OCI-LY1 (cell line): ENCODE data around the gene SNX7.

ENCODE experiments used
- EZH2 ChIP-seq: fragments of 200-600 bp; sonication (generic), shearing (Covaris generic); IDR thresholded peaks from 2 replicates; pipeline ENCODE4 v1.8.0; 2017; ENCODE audit warnings: borderline replicate concordance, mixed run types, mild to moderate bottlenecking, antibody characterized with exemption, low read length, moderate library complexity, mixed read lengths
- TF ChIP-seq, protein P1 (sequence below): fragments of 200-600 bp; sonication (generic), shearing (Covaris generic); IDR thresholded peaks from 2 replicates; pipeline ENCODE4 v1.5.1; 2017; ENCODE audit warnings: mild to moderate bottlenecking, antibody characterized with exemption, low read length, moderate library complexity, mixed read lengths

- TF ChIP-seq, protein P1, sequence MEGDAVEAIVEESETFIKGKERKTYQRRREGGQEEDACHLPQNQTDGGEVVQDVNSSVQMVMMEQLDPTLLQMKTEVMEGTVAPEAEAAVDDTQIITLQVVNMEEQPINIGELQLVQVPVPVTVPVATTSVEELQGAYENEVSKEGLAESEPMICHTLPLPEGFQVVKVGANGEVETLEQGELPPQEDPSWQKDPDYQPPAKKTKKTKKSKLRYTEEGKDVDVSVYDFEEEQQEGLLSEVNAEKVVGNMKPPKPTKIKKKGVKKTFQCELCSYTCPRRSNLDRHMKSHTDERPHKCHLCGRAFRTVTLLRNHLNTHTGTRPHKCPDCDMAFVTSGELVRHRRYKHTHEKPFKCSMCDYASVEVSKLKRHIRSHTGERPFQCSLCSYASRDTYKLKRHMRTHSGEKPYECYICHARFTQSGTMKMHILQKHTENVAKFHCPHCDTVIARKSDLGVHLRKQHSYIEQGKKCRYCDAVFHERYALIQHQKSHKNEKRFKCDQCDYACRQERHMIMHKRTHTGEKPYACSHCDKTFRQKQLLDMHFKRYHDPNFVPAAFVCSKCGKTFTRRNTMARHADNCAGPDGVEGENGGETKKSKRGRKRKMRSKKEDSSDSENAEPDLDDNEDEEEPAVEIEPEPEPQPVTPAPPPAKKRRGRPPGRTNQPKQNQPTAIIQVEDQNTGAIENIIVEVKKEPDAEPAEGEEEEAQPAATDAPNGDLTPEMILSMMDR: no peak
- no peak for TF ChIP-seq EZH2
These were observed 136.0 kb downstream of the SNX7 start for GRCh38 chr1:98797506-98797905.
